ENCODE results near the gene ZNF300. TPM values are rescaled to one million over a fixed set of nuclear protein-coding genes. Genes with fewer than 3 reads are reported as not detected.

The ZNF300 gene
- total and polyA plus RNA-seq, 10 of the 15 experiments (the other 5 are each of a cell fraction or from before 2014, with no cell fraction given): 0.03 to 1.5 (median 0.16) TPM; not detected in 1

DNA sequence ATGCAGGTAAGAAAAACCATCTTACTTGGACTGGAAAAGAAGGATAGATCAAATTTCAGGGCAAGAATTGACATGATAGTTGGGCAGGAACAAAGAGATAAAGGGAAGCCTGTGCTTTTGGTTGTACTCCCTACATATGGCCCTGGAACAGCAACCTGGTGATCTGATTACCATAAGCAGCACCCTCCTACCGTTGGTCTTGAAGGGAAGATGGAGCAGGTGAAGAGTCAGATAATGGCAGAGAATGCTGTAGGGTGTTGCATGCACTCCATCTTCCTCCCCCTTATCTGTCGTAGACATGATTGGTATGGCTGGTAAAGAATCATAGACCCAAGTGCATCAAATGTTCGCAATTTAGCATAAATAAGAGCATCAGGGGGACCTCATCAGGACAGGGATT, 53.7 kb downstream of the ZNF300 start:
- no peak overlapping the region for H3K4me2 ChIP-seq (ENCODE audit: control insufficient read depth, insufficient read depth)
- FAIRE-seq (no peak), DNase-seq (ENCODE audit: low read depth, low spot score) (no peak), ATAC-seq (no peak)
- H2AFZ ChIP-seq (ENCODE audit: control insufficient read depth, low read depth, low read length): no peak overlapping the region; the same call in 1 of the 2 replicates
- no peak for TF ChIP-seq NBN (IDR thresholded peaks at IDR 0.05)
- TF ChIP-seq PKNOX1 (IDR thresholded peaks at IDR 0.05): no peak
- no peak for TF ChIP-seq CREB1 (IDR thresholded peaks at IDR 0.05; ENCODE audit: low read depth)
- no peak for TF ChIP-seq IKZF1 (conservative IDR thresholded peaks at IDR 0.05)
- no peak for TF ChIP-seq NFYB (IDR thresholded peaks at IDR 0.05; ENCODE audit: insufficient read depth, low read depth, low read length)
- TF ChIP-seq GABPA (IDR thresholded peaks at IDR 0.05; ENCODE audit: low read depth): no peak
- TF ChIP-seq SIN3A (IDR thresholded peaks at IDR 0.05; ENCODE audit: low read depth, low read length): no peak
- no peak for TF ChIP-seq NR2F1 (conservative IDR thresholded peaks at IDR 0.05)
- no peak for TF ChIP-seq TAF1 (IDR thresholded peaks at IDR 0.05; ENCODE audit: borderline replicate concordance, low read depth, low read length)
- TF ChIP-seq NR2C1 (IDR thresholded peaks at IDR 0.05): no peak
- no peaks in the 10 kb centered on the region for H3K27me3 ChIP-seq (replicated peaks in 1 of 2; ENCODE audit: control insufficient read depth in 2 of 2, insufficient read depth in 2 of 2, low read length in 1 of 2)
- H3K36me3 ChIP-seq (ENCODE audit: control insufficient read depth in 2 of 2, insufficient read depth in 2 of 2, low read length in 1 of 2): no peaks in the 10 kb centered on the region
- ChIA-PET SMC1A (ENCODE audit: uncharacterized antibody, unreplicated experiment) (interaction anchor here (0.9 to 1.6 kb wide), 4 partner anchors 45 to 291 kb away, joined by 3 to 6 read pairs (median 4); no protein-coding TSS in a partner anchor), CTCF (interaction anchor here (1.0 to 3.4 kb wide), 8 partner anchors 49 to 314 kb away, joined by 3 to 24 read pairs (median 4); partner anchors contain the start of gene RBM22), RAD21 (ENCODE audit: unreplicated experiment) (interaction anchor here (1.5 kb wide), 1 partner anchor 150 kb away, joined by 3 read pairs; the partner anchor contains the start of gene RBM22), POLR2A (no interaction called here)
- intact Hi-C loops (cut with micrococcal nuclease; ENCODE audit: unreplicated experiment): no loop called here
- H4K20me1 ChIP-seq (ENCODE audit: control insufficient read depth, insufficient read depth): no peaks in the 10 kb centered on the region
- no peak overlapping the region for H3K9ac ChIP-seq (ENCODE audit: control insufficient read depth, insufficient read depth, low read length)
- H3K9me3 ChIP-seq (replicated peaks; ENCODE audit: control insufficient read depth, insufficient read depth, low read length): no peaks in the 10 kb centered on the region; the same call in 2 of the 3 replicates
- H3K4me1 ChIP-seq (ENCODE audit: control insufficient read depth, insufficient read depth, low read length): peaks cover 7% of the 10 kb centered on the region
- no peak overlapping the region for H3K27ac ChIP-seq (ENCODE audit: control insufficient read depth, insufficient read depth)
- H3K79me2 ChIP-seq (ENCODE audit: control insufficient read depth, insufficient read depth, low read length): no peaks in the 10 kb centered on the region
- in situ Hi-C loops (cut with MboI): no loop called here
- WGBS (ENCODE audit: insufficient coverage, insufficient replicate concordance, low lambda C conversion rate, missing lambda C conversion rate): 41% methylated on average over 3 of the region's 3 CpGs
- no TSS peak for BruUV-seq (replicated peaks)
- no peak overlapping the region for H3K4me3 ChIP-seq
